ENCODE results near the gene ALOX5AP. TPM values are rescaled to one million over a fixed set of nuclear protein-coding genes. Genes with fewer than 3 reads are reported as not detected.

ALOX5AP gene
- 0.30 TPM in 1 of 3 replicates, not detected in the others for total RNA-seq (2021)
- percentile 1 among the genes with signal in this experiment for Bru-seq, nascent RNA
- long read RNA-seq, experiment 1 = 0 reads
- long read RNA-seq, experiment 2 = 0 reads
- long read RNA-seq, experiment 3 = 0 reads

- Mint-ChIP-seq H3K27ac (no peak within 1 kb of the TSS), H3K4me1 (peaks cover 17% of the 10 kb centered on the region), H3K9me3 (no peaks in the 10 kb centered on the region), H3K4me3 (no peak within 1 kb of the TSS), H3K36me3 (no peaks in the 10 kb centered on the region), H3K27me3 (ENCODE audit: low read depth) (no peaks in the 10 kb centered on the region)
- no peak for ATAC-seq
- POLR2A ChIA-PET = no interaction called here
- CTCF ChIA-PET = no interaction called here
- TF ChIP-seq NFE2L1 (CRISPR knock-in tag; IDR thresholded peaks at IDR 0.05) (no peak), FOXJ3 (CRISPR knock-in tag; IDR thresholded peaks at IDR 0.05; ENCODE audit: borderline replicate concordance) (no peak), JAZF1 (CRISPR knock-in tag; IDR thresholded peaks at IDR 0.05) (no peak), RORB (CRISPR knock-in tag; IDR thresholded peaks at IDR 0.05) (no peak), KAT7 (CRISPR knock-in tag; IDR thresholded peaks at IDR 0.05; ENCODE audit: borderline replicate concordance) (no peak), ZNF512 (CRISPR knock-in tag; IDR thresholded peaks at IDR 0.05; ENCODE audit: borderline replicate concordance) (no peak), ATF6 (CRISPR knock-in tag; IDR thresholded peaks at IDR 0.05) (no peak), ZNF121 (CRISPR knock-in tag; IDR thresholded peaks at IDR 0.05) (no peak)
- TF ChIP-seq, protein P1, sequence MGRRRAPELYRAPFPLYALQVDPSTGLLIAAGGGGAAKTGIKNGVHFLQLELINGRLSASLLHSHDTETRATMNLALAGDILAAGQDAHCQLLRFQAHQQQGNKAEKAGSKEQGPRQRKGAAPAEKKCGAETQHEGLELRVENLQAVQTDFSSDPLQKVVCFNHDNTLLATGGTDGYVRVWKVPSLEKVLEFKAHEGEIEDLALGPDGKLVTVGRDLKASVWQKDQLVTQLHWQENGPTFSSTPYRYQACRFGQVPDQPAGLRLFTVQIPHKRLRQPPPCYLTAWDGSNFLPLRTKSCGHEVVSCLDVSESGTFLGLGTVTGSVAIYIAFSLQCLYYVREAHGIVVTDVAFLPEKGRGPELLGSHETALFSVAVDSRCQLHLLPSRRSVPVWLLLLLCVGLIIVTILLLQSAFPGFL (CRISPR knock-in tag; IDR thresholded peaks at IDR 0.05; ENCODE audit: borderline replicate concordance) = no peak
- no peak for DNase-seq (ENCODE audit: low spot score)
These were observed at the start of gene ALOX5AP for GRCh38 chr13:30735025-30735871. TSS of gene ALOX5AP (plus strand) at chr13:30735543. CDS start at chr13:30735606, 63 bp downstream.

- ChIA-PET CTCF (no interaction called here), POLR2A (no interaction called here)
- Mint-ChIP-seq H3K36me3 (peaks cover 2% of the 10 kb centered on the region; the same call in 1 of the 2 replicates), H3K27ac (no peak overlapping the region), H3K4me3 (no peak overlapping the region), H3K4me1 (peaks cover 5% of the 10 kb centered on the region; the same call in 1 of the 2 replicates), H3K9me3 (peaks cover 9% of the 10 kb centered on the region), H3K27me3 (ENCODE audit: low read depth) (0 out of 2 replicates have a peak, but pooled peaks cover 3% of the 10 kb centered on the region)
- ATAC-seq (no peak), DNase-seq (ENCODE audit: low spot score) (no peak)
- TF ChIP-seq USF1 (CRISPR knock-in tag; IDR thresholded peaks at IDR 0.05) = no peak
- no peak for TF ChIP-seq NR3C1 (CRISPR knock-in tag; conservative IDR thresholded peaks at IDR 0.05; ENCODE audit: low read depth)
- no peak for TF ChIP-seq TP53 (CRISPR knock-in tag; IDR thresholded peaks at IDR 0.05)
- no peak for TF ChIP-seq ZBTB43 (CRISPR knock-in tag; IDR thresholded peaks at IDR 0.05)
- TF ChIP-seq ZBTB21 (CRISPR knock-in tag; IDR thresholded peaks at IDR 0.05; ENCODE audit: borderline replicate concordance) = no peak
- no peak for TF ChIP-seq E2F1 (CRISPR knock-in tag; IDR thresholded peaks at IDR 0.05)
- TF ChIP-seq GTF2I (CRISPR knock-in tag; conservative IDR thresholded peaks at IDR 0.05) = no peak
- no peak for TF ChIP-seq ZNF219 (CRISPR knock-in tag; IDR thresholded peaks at IDR 0.05; ENCODE audit: borderline replicate concordance)
- TF ChIP-seq OVOL2 (CRISPR knock-in tag; IDR thresholded peaks at IDR 0.05; ENCODE audit: borderline replicate concordance) = no peak
- no peak for TF ChIP-seq FOXP1 (CRISPR knock-in tag; IDR thresholded peaks at IDR 0.05; ENCODE audit: borderline replicate concordance)
- TF ChIP-seq ZNF232 (CRISPR knock-in tag; IDR thresholded peaks at IDR 0.05) = no peak
- no peak for TF ChIP-seq E2F4 (CRISPR knock-in tag; IDR thresholded peaks at IDR 0.05; ENCODE audit: borderline replicate concordance, low read depth)
- TF ChIP-seq AR (CRISPR knock-in tag; IDR thresholded peaks at IDR 0.05) = no peak
These were observed 49.4 kb upstream of the ALOX5AP start for GRCh38 chr13:30685987-30686386.
